H1 (cell line): ENCODE results near the gene BIRC2. TPM values are rescaled to one million over a fixed set of nuclear protein-coding genes. Genes with fewer than 3 reads are reported as not detected.

Experiments used
- CTCF ChIA-PET: fragments of 300-600 bp; sonication (Branson Sonifier 250); formaldehyde crosslinking; loops from one replicate; lab custom pipeline; 2021; ENCODE audit not compliant: partially characterized antibody; lab: Charles Lee
- POLR2A ChIA-PET: fragments of 300-600 bp; sonication (Branson Sonifier 250); formaldehyde crosslinking; loops from one replicate; lab custom pipeline; 2021; ENCODE audit warnings: inconsistent platforms; ENCODE audit not compliant: partially characterized antibody; lab: Charles Lee
- DNase-seq, 2 experiments: peaks; one replicate each; pipeline versions ENCODE4 v3.0.0 to v3.0.0-alpha.2; 2010 to 2022; ENCODE audit warnings: low spot score in 2 of 2, low read depth in 1 of 2, mixed read lengths in 1 of 2
- FAIRE-seq: peaks from 2 replicates; lab custom pipeline; 2011; peaks lifted over from hg19 to GRCh38; lab: Jason Lieb, UNC
- H2AFZ ChIP-seq: 2 replicates; pipeline ENCODE4 v1.8.1; 2012; ENCODE audit warnings: low read length, inconsistent platforms
- H2AK5ac ChIP-seq: 2 replicates; pipeline ENCODE4 v1.6.1; 2013; ENCODE audit warnings: low read depth, low read length
- H2BK120ac ChIP-seq: replicated peaks from 2 replicates; pipeline ENCODE3; 2013; ENCODE audit warnings: low read depth, low read length, inconsistent platforms
- H2BK12ac ChIP-seq: 2 replicates; pipeline ENCODE4 v1.6.1; 2013; ENCODE audit warnings: low read depth, low read length
- H2BK15ac ChIP-seq: 2 replicates; pipeline ENCODE4 v1.6.1; 2013; ENCODE audit warnings: low read length
- H2BK20ac ChIP-seq: 2 replicates; pipeline ENCODE4 v1.6.1; 2013; ENCODE audit warnings: low read length
- H2BK5ac ChIP-seq: 2 replicates; pipeline ENCODE4 v1.6.1; 2013; ENCODE audit warnings: low read depth, low read length
- H3K14ac ChIP-seq: 2 replicates; pipeline ENCODE4 v1.6.1; 2013; ENCODE audit warnings: inconsistent platforms; ENCODE audit not compliant: insufficient read length
- H3K18ac ChIP-seq: 2 replicates; pipeline ENCODE4 v1.6.1; 2013; ENCODE audit warnings: low read length; ENCODE audit errors: extremely low read depth
- H3K23ac ChIP-seq: 2 replicates; pipeline ENCODE4 v1.6.1; 2013; ENCODE audit warnings: inconsistent platforms; ENCODE audit not compliant: insufficient read length
- H3K23me2 ChIP-seq: 2 replicates; pipeline ENCODE4 v1.6.1; 2013; ENCODE audit warnings: low read depth, low read length
- H3K27ac ChIP-seq: 2 replicates; pipeline ENCODE4 v1.6.1; 2011; ENCODE audit warnings: low read depth, low read length, inconsistent platforms
- H3K27me3 ChIP-seq, 4 experiments: replicated peaks in 1 of 4; 1 replicate in 1 of 4; 2 replicates in 3 of 4; pipeline versions ENCODE4 v1.6.1 to v1.8.1; 2011 to 2013; ENCODE audit warnings: low read length in 3 of 4, mild to moderate bottlenecking in 3 of 4, inconsistent platforms in 2 of 4, mixed read lengths in 2 of 4, moderate library complexity in 1 of 4; ENCODE audit not compliant: control insufficient read depth in 3 of 4, insufficient read depth in 3 of 4; ENCODE audit errors: extremely low read depth in 1 of 4
- H3K36me3 ChIP-seq, 4 experiments: 2 replicates each; pipeline versions ENCODE4 v1.6.1 to v1.8.1; 2011 to 2013; ENCODE audit warnings: mild to moderate bottlenecking in 4 of 4, low read length in 3 of 4, moderate library complexity in 2 of 4, control low read depth in 1 of 4, inconsistent platforms in 1 of 4; ENCODE audit not compliant: insufficient read depth in 4 of 4, control insufficient read depth in 2 of 4
- H3K4ac ChIP-seq: replicated peaks from 2 replicates; pipeline ENCODE3; 2013; ENCODE audit warnings: low read length, low read depth, mixed read lengths, inconsistent platforms; ENCODE audit not compliant: insufficient read length
- H3K4me1 ChIP-seq, 4 experiments: replicated peaks in 1 of 4; 1 replicate in 1 of 4; 2 replicates in 3 of 4; pipeline versions ENCODE4 v1.6.1 to v1.8.1; 2011 to 2013; ENCODE audit warnings: low read length in 3 of 4, inconsistent platforms in 2 of 4, mixed read lengths in 1 of 4; ENCODE audit not compliant: insufficient read depth in 4 of 4, control insufficient read depth in 3 of 4
- H3K4me2 ChIP-seq, 2 experiments: 2 replicates each; pipeline versions ENCODE4 v1.6.1 to v1.8.1; 2011 to 2013; ENCODE audit warnings: low read depth in 2 of 2, low read length in 2 of 2, control low read depth in 1 of 2, inconsistent platforms in 1 of 2, mild to moderate bottlenecking in 1 of 2; ENCODE audit not compliant: insufficient read depth in 1 of 2
- H3K4me3 ChIP-seq, 4 experiments: fragments of 200-600, 300-600 bp in 1 of 4; sonication (generic), shearing (Covaris generic), sonication (Bioruptor Twin) in 1 of 4; 2 replicates each; pipeline versions ENCODE4 v1.5.1 to v1.8.1; 2011 to 2016; ENCODE audit warnings: low read length in 4 of 4, low read depth in 3 of 4, control low read depth in 2 of 4, inconsistent platforms in 2 of 4, mild to moderate bottlenecking in 2 of 4, mixed read lengths in 1 of 4, moderate library complexity in 1 of 4; ENCODE audit not compliant: insufficient read depth in 2 of 4; ENCODE audit errors: extremely low read depth in 1 of 4
- H3K56ac ChIP-seq: replicated peaks from 2 replicates; pipeline ENCODE3; 2013; ENCODE audit warnings: low read depth, mild to moderate bottlenecking, mixed read lengths, low read length, inconsistent platforms; ENCODE audit not compliant: insufficient read length
- H3K79me1 ChIP-seq: 2 replicates; pipeline ENCODE4 v1.6.1; 2013; ENCODE audit warnings: low read depth, low read length, control low read depth
- H3K79me2 ChIP-seq, 2 experiments: 2 replicates each; pipeline versions ENCODE4 v1.6.1 to v1.8.1; 2012 to 2013; ENCODE audit warnings: low read length in 2 of 2, mild to moderate bottlenecking in 2 of 2, inconsistent platforms in 1 of 2; ENCODE audit not compliant: insufficient read depth in 2 of 2, control insufficient read depth in 1 of 2
- H3K9ac ChIP-seq, 4 experiments: replicated peaks in 1 of 4; 1 replicate in 1 of 4; 2 replicates in 3 of 4; pipeline versions ENCODE4 v1.6.1 to v1.8.1; 2011 to 2013; ENCODE audit warnings: low read depth in 3 of 4, low read length in 3 of 4, control low read depth in 2 of 4, mild to moderate bottlenecking in 2 of 4, moderate library complexity in 2 of 4, inconsistent platforms in 1 of 4; ENCODE audit errors: extremely low read depth in 1 of 4
- H3K9me3 ChIP-seq, 2 experiments: 2 replicates each; pipeline versions ENCODE4 v1.6.1 to v1.8.1; 2012 to 2013; ENCODE audit warnings: mild to moderate bottlenecking in 2 of 2, moderate library complexity in 2 of 2, control low read depth in 1 of 2, inconsistent platforms in 1 of 2, low read depth in 1 of 2, low read length in 1 of 2, mixed read lengths in 1 of 2; ENCODE audit not compliant: insufficient read depth in 2 of 2
- H4K20me1 ChIP-seq, 2 experiments: replicated peaks in 1 of 2; 2 replicates each; pipeline versions ENCODE3 to v1.8.1; 2011 to 2013; ENCODE audit warnings: inconsistent platforms in 2 of 2, low read length in 2 of 2, mild to moderate bottlenecking in 1 of 2; ENCODE audit not compliant: insufficient read depth in 2 of 2, control insufficient read depth in 1 of 2
- H4K5ac ChIP-seq: 2 replicates; pipeline ENCODE4 v1.6.1; 2013; ENCODE audit warnings: low read length, low read depth, mixed read lengths, inconsistent platforms; ENCODE audit not compliant: insufficient read length
- H4K8ac ChIP-seq: 2 replicates; pipeline ENCODE4 v1.8.0; 2013; ENCODE audit warnings: mild to moderate bottlenecking, moderate library complexity, low read length, inconsistent platforms; ENCODE audit not compliant: insufficient read depth; ENCODE audit errors: extremely low read depth
- H4K91ac ChIP-seq: replicated peaks from 2 replicates; pipeline ENCODE3; 2013; ENCODE audit warnings: low read length, mixed read lengths, inconsistent platforms; ENCODE audit not compliant: insufficient read length
- BCL11A ChIP-seq, 2 experiments: IDR thresholded peaks; one replicate each; pipeline ENCODE4 v1.6.1; 2011; ENCODE audit warnings: low read depth in 2 of 2, low read length in 2 of 2, mild to moderate bottlenecking in 2 of 2
- CHD2 ChIP-seq: IDR thresholded peaks from 2 replicates; pipeline ENCODE4 v1.6.1; 2012; ENCODE audit warnings: low read length, improper control_type of control experiment
- EZH2 ChIP-seq: fragments of 200-600 bp; sonication (generic); IDR thresholded peaks from 2 replicates; pipeline ENCODE4 v1.7.1; 2012; ENCODE audit warnings: low read depth, mild to moderate bottlenecking, moderate library complexity, low read length, inconsistent platforms; ENCODE audit not compliant: severe bottlenecking
- HDAC6 ChIP-seq: IDR thresholded peaks from one replicate; pipeline ENCODE4 v1.7.1; 2012; ENCODE audit warnings: low read depth, mild to moderate bottlenecking, inconsistent platforms, low read length, moderate library complexity
- MAX ChIP-seq: IDR thresholded peaks from 2 replicates; pipeline ENCODE4 v1.6.1; 2012; ENCODE audit warnings: inconsistent platforms
- PHF8 ChIP-seq: fragments of 200-600 bp; sonication (generic); conservative IDR thresholded peaks from 2 replicates; pipeline ENCODE4 v1.7.1; 2012; ENCODE audit warnings: low read depth, mild to moderate bottlenecking, inconsistent platforms, low read length, moderate library complexity
- SAP30 ChIP-seq: fragments of 300-600 bp; sonication (generic); IDR thresholded peaks from 2 replicates; pipeline ENCODE4 v1.7.1; 2012; ENCODE audit warnings: low read length, moderate library complexity, mild to moderate bottlenecking, inconsistent platforms; ENCODE audit not compliant: insufficient read depth, insufficient replicate concordance
- SIRT6 ChIP-seq: IDR thresholded peaks from one replicate; pipeline ENCODE4 v1.7.1; 2012; ENCODE audit warnings: low read length, inconsistent platforms
- SP1 ChIP-seq: IDR thresholded peaks from 2 replicates; pipeline ENCODE4 v1.6.1; 2011; ENCODE audit warnings: low read depth, low read length
- TBP ChIP-seq: IDR thresholded peaks from 2 replicates; pipeline ENCODE4 v1.6.1; 2011; ENCODE audit warnings: low read depth, low read length, improper control_type of control experiment
- WGBS, 2 experiments: shearing (Covaris generic) in 1 of 2; methylation state at CpG; one replicate each; pipeline versions ENCODE4 v1.1.6 to v1.1.7; 2013 to 2015; ENCODE audit warnings: low lambda C conversion rate in 2 of 2, mixed read lengths in 2 of 2, inconsistent platforms in 1 of 2, low coverage in 1 of 2, missing lambda C conversion rate in 1 of 2; ENCODE audit not compliant: insufficient replicate concordance in 2 of 2, insufficient coverage in 1 of 2, insufficient read length in 1 of 2; ENCODE audit errors: extremely low coverage in 1 of 2, missing lambda C conversion rate in 1 of 2; 5-methylcytosine and 5-hydroxymethylcytosine counted together
- polyA plus RNA-seq, 7 experiments: library from polyadenylated mRNA; depleted of rRNA in 3 of 7; stranded (reverse) in 5 of 7; unstranded in 2 of 7; fragments of >200 nt in 5 of 7; fragments of 200-250 nt in 2 of 7; gene quantifications; 1 replicate in 5 of 7; 2 replicates in 1 of 7; 4 replicates in 1 of 7; pipeline versions ENCODE4 v1.2.1 to v1.2.3, GENCODE V29; 2011 to 2013; ENCODE audit warnings: missing spikeins in 2 of 7, mixed read lengths in 2 of 7
- total RNA-seq: library from RNA; stranded (reverse); fragmentation: NEBNext Ultra II Directional; extraction: Animal tissue kit (Norgen Biotek cat#: 25700); gene quantifications from 2 replicates; pipeline ENCODE4 v1.2.1, GENCODE V29; 2021
- TF ChIP-seq, protein P1 (sequence below): IDR thresholded peaks from 2 replicates; pipeline ENCODE4 v1.6.1; 2011; ENCODE audit warnings: low read length, improper control_type of control experiment

The BIRC2 gene
- total and polyA plus RNA-seq, 2 of the 8 experiments (the other 6 are each of a cell fraction or from before 2014, with no cell fraction given): 18.4 to 24.7 TPM

DNA sequence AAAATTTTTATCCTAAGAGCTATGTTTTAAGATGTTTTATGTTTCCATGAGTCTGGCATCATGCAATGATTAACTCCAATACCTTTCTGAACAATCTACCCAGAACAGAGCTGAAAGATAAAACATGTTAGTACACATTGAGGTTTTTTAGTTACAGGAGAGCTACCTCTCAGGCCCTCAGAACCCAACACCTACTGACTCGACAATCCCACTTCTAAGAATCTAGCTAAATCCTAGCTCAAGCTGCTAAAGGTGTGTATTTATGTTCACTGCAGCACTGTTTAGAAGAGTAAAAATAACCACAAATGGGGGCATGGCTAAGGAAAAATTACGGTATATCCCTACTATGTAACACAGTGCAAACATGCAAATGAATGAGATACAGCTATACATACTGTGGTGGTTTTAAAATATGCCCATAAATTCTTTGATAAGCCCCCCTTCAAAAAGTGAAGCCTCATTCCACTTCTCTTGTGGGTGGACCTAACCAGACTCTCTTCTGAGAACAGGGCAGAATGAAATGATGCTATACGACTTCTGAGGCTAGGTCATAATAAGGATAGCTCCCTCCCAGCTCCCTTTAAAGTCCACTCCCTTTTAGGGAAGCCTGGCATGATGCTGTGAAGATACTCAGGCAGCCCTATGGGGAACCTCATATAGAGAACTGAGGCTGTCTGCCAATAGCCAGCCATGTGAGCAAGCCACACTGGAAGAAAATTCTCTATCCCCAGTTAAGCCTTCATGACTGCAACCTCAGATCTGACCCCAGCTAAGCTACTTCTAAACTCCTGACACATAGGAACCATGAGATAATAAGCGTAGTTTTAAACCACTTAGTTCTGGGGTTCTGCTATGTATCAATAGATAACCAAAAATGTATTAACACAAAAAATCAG lies 76.1 kb downstream of the BIRC2 start:
- CTCF ChIA-PET: interaction anchor here (0.6 to 2.0 kb wide), 12 partner anchors 9 to 1442 kb away, joined by 3 to 6 read pairs (median 3); no protein-coding TSS in a partner anchor
- no peak overlapping the region for H3K4me2 ChIP-seq
- TF ChIP-seq HDAC6 (no peak), SP1 (no peak), MAX (no peak), EZH2 (no peak), PHF8 (no peak), SAP30 (no peak), CHD2 (no peak), TBP (no peak), SIRT6 (no peak), BCL11A (IDR thresholded peaks at IDR 0.05; ENCODE audit: low read depth in 2 of 2, low read length in 2 of 2) (no peak)
- TF ChIP-seq, protein P1, sequence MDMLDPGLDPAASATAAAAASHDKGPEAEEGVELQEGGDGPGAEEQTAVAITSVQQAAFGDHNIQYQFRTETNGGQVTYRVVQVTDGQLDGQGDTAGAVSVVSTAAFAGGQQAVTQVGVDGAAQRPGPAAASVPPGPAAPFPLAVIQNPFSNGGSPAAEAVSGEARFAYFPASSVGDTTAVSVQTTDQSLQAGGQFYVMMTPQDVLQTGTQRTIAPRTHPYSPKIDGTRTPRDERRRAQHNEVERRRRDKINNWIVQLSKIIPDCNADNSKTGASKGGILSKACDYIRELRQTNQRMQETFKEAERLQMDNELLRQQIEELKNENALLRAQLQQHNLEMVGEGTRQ: no peak

More for the DNA sequence above, 76.1 kb downstream of the BIRC2 start:
- Histone ChIP-seq H4K20me1 (no peaks in the 10 kb centered on the region), H4K91ac (no peak overlapping the region), H3K27ac (no peak overlapping the region), H3K18ac (no peak overlapping the region), H2AK5ac (no peak overlapping the region), H4K5ac (no peak overlapping the region), H3K4me1 (peaks cover 0 to 2% (median 0%) of the 10 kb centered on the region in 4 experiments; a peak in 1 of 7 replicates), H3K56ac (no peak overlapping the region), H3K23me2 (no peaks in the 10 kb centered on the region), H4K8ac (no peak overlapping the region), H2AFZ (no peak overlapping the region), H2BK20ac (no peak overlapping the region), H3K23ac (no peak overlapping the region), H3K4me3 (no peak overlapping the region), H3K9ac (no peak overlapping the region), H2BK120ac (no peak overlapping the region), H2BK12ac (no peak overlapping the region), H3K14ac (no peak overlapping the region), H2BK5ac (no peak overlapping the region), H3K27me3 (no peaks in the 10 kb centered on the region), H3K4ac (no peak overlapping the region), H2BK15ac (no peak overlapping the region), H3K36me3 (no peaks in the 10 kb centered on the region), H3K79me2 (peaks cover 0 to 8% of the 10 kb centered on the region in 2 experiments; a peak in 2 of 4 replicates), H3K9me3 (no peaks in the 10 kb centered on the region), H3K79me1 (peaks cover 3% of the 10 kb centered on the region)
- DNase-seq (no peak), FAIRE-seq (no peak)
- 91% methylated on average over 4 of the region's 4 CpGs; no CpG with 5 or more reads in 1 of the 2 experiments for WGBS, 2 experiments
- POLR2A ChIA-PET: interaction anchor here (0.7 to 1.0 kb wide), 2 partner anchors 27 to 32 kb away, joined by 3 read pairs; no protein-coding TSS in a partner anchor
